Vagina (tissue), 2 donors: Measurements from ENCODE around the gene PKP4. TPM values are rescaled to one million over a fixed set of nuclear protein-coding genes. Genes with fewer than 3 reads are reported as not detected.

Source experiments
- DNase-seq, 2 donors: peaks; one replicate each; pipeline ENCODE4 v3.0.0-alpha.2; 2017; ENCODE audit errors: extremely low spot score in 2 of 2
- H3K27ac ChIP-seq: fragments of 200-600 bp; sonication (generic); one replicate; pipeline ENCODE4 v1.5.1; 2019
- H3K27me3 ChIP-seq: fragments of 200-600 bp; sonication (generic); one replicate; pipeline ENCODE4 v1.5.1; 2019
- H3K36me3 ChIP-seq, 2 donors: fragments of 200-600 bp; sonication (generic); one replicate each; pipeline ENCODE4 v1.5.1; 2017 to 2019
- H3K4me1 ChIP-seq: fragments of 200-600 bp; sonication (generic); one replicate; pipeline ENCODE4 v1.5.1; 2019
- H3K4me3 ChIP-seq, 2 donors: fragments of 200-600 bp; sonication (generic); 1 replicate in 1 of 2; 2 replicates in 1 of 2; pipeline ENCODE4 v1.5.1; 2016 to 2019
- H3K9me3 ChIP-seq: fragments of 200-600 bp; sonication (generic); one replicate; pipeline ENCODE4 v1.5.1; 2019
- CTCF ChIP-seq, 3 experiments: fragments of 450-650 bp in 2 of 3; fragments of 200-600 bp in 1 of 3; sonication (generic) in 1 of 3; IDR thresholded peaks; one replicate each; pipeline ENCODE4 v1.5.1; 2017 to 2019; ENCODE audit warnings: antibody characterized with exemption in 3 of 3, mild to moderate bottlenecking in 2 of 3, moderate library complexity in 2 of 3
- POLR2A ChIP-seq, 2 donors: fragments of 450-650 bp; IDR thresholded peaks; one replicate each; pipeline ENCODE4 v1.6.1; 2017; ENCODE audit warnings: antibody characterized with exemption in 2 of 2, mild to moderate bottlenecking in 2 of 2, moderate library complexity in 2 of 2
- POLR2AphosphoS5 ChIP-seq, 2 donors: sonication (generic); formaldehyde crosslinking; IDR thresholded peaks; one replicate each; pipeline ENCODE4 v1.9.0; 2017; ENCODE audit warnings: antibody characterized with exemption in 2 of 2, mild to moderate bottlenecking in 2 of 2, low read depth in 1 of 2; ENCODE audit not compliant: insufficient read depth in 1 of 2
- intact Hi-C: fragments of 100-400 bp; cut with DNase I; formaldehyde crosslinking; loops from one replicate; pipeline ENCODE4 v1.15.1; 2023
- total RNA-seq: library from RNA; depleted of rRNA; stranded (reverse); fragments of >200 nt; gene quantifications from one replicate; pipeline ENCODE4 v1.2.3, GENCODE V29; 2016

The PKP4 gene
- total RNA-seq, 1 donor from 2014 or later = 71.5 TPM

- H3K4me1 ChIP-seq = peaks cover 15% of the 10 kb centered on the region
- no peaks in the 10 kb centered on the region for H3K27me3 ChIP-seq
- intact Hi-C loops = no loop called here
- no peak for DNase-seq
- H3K9me3 ChIP-seq = no peaks in the 10 kb centered on the region
- H3K4me3 ChIP-seq = no peak overlapping the region
- H3K27ac ChIP-seq = no peak overlapping the region
- peaks cover 0 to 4% of the 10 kb centered on the region in 2 donors for H3K36me3 ChIP-seq
- no peak for TF ChIP-seq POLR2A (IDR thresholded peaks at IDR 0.05)
- no peak for TF ChIP-seq CTCF (IDR thresholded peaks at IDR 0.05)
- TF ChIP-seq POLR2AphosphoS5 (IDR thresholded peaks at IDR 0.05; ENCODE audit: insufficient read depth in 1 of 2, low read depth in 1 of 2) = no peak
Measured at GRCh38 chr2:158685646-158686045, 228.9 kb downstream of the PKP4 start.

GRCh38 chr2:158686210-158686691 lies 229.5 kb downstream of the PKP4 start:
- Histone ChIP-seq H3K4me1 (peaks cover 15% of the 10 kb centered on the region), H3K27ac (no peak overlapping the region), H3K9me3 (no peaks in the 10 kb centered on the region), H3K27me3 (no peaks in the 10 kb centered on the region), H3K36me3 (no peaks in the 10 kb centered on the region), H3K4me3 (no peak overlapping the region)
- intact Hi-C loops = no loop called here
- no peak for TF ChIP-seq POLR2AphosphoS5 (IDR thresholded peaks at IDR 0.05; ENCODE audit: insufficient read depth in 1 of 2, low read depth in 1 of 2)
- TF ChIP-seq CTCF (IDR thresholded peaks at IDR 0.05) = no peak
- no peak for TF ChIP-seq POLR2A (IDR thresholded peaks at IDR 0.05)
- DNase-seq = no peak

- intact Hi-C loops = no loop called here
- DNase-seq = no peak
- no peak overlapping the region for H3K27ac ChIP-seq
- TF ChIP-seq POLR2A (IDR thresholded peaks at IDR 0.05) (no peak), CTCF (IDR thresholded peaks at IDR 0.05) (no peak), POLR2AphosphoS5 (IDR thresholded peaks at IDR 0.05; ENCODE audit: insufficient read depth in 1 of 2, low read depth in 1 of 2) (no peak)
- H3K9me3 ChIP-seq = no peaks in the 10 kb centered on the region
- H3K27me3 ChIP-seq = no peaks in the 10 kb centered on the region
- no peak overlapping the region for H3K4me3 ChIP-seq
- H3K36me3 ChIP-seq = no peaks in the 10 kb centered on the region
- H3K4me1 ChIP-seq = peaks cover 15% of the 10 kb centered on the region
Measured at GRCh38 chr2:158687315-158687714, 230.6 kb downstream of the PKP4 start.

- Histone ChIP-seq H3K9me3 (no peaks in the 10 kb centered on the region), H3K27me3 (no peaks in the 10 kb centered on the region), H3K36me3 (no peaks in the 10 kb centered on the region), H3K27ac (no peak overlapping the region), H3K4me1 (peaks cover 15% of the 10 kb centered on the region), H3K4me3 (no peak overlapping the region)
- TF ChIP-seq POLR2A (IDR thresholded peaks at IDR 0.05) = no peak
- no peak for TF ChIP-seq CTCF (IDR thresholded peaks at IDR 0.05)
- TF ChIP-seq POLR2AphosphoS5 (IDR thresholded peaks at IDR 0.05; ENCODE audit: insufficient read depth in 1 of 2, low read depth in 1 of 2) = no peak
- intact Hi-C loops = no loop called here
- DNase-seq = no peak
Measured at GRCh38 chr2:158688721-158689120, 232.0 kb downstream of the PKP4 start.

GRCh38 chr2:158689391-158689790 lies 232.6 kb downstream of the PKP4 start:
- Histone ChIP-seq H3K9me3 (no peaks in the 10 kb centered on the region), H3K27ac (no peak overlapping the region), H3K4me1 (peaks cover 15% of the 10 kb centered on the region), H3K27me3 (no peaks in the 10 kb centered on the region), H3K4me3 (no peak overlapping the region), H3K36me3 (no peaks in the 10 kb centered on the region)
- DNase-seq = no peak
- TF ChIP-seq CTCF (IDR thresholded peaks at IDR 0.05) (no peak), POLR2AphosphoS5 (IDR thresholded peaks at IDR 0.05; ENCODE audit: insufficient read depth in 1 of 2, low read depth in 1 of 2) (no peak), POLR2A (IDR thresholded peaks at IDR 0.05) (no peak)
- intact Hi-C loops = no loop called here
